HUES6 (cell line): ENCODE data around the gene MEAK7.

Experiments
- H3K27ac ChIP-seq: 2 replicates; pipeline ENCODE4 v1.7.0; 2013; ENCODE audit warnings: low read depth, mild to moderate bottlenecking, low read length, inconsistent platforms
- H3K27me3 ChIP-seq: 2 replicates; pipeline ENCODE4 v1.6.1; 2013; ENCODE audit warnings: low read length; ENCODE audit not compliant: control insufficient read depth, insufficient read depth
- H3K36me3 ChIP-seq: 2 replicates; pipeline ENCODE4 v1.6.1; 2013; ENCODE audit warnings: low read length; ENCODE audit not compliant: control insufficient read depth, insufficient read depth
- H3K4me1 ChIP-seq: 2 replicates; pipeline ENCODE4 v1.6.1; 2013; ENCODE audit warnings: low read length; ENCODE audit not compliant: control insufficient read depth, insufficient read depth
- H3K4me3 ChIP-seq: 2 replicates; pipeline ENCODE4 v1.5.1; 2013; ENCODE audit warnings: low read depth, low read length
- H3K9ac ChIP-seq: one replicate; pipeline ENCODE4 v1.6.1; 2013; ENCODE audit warnings: mild to moderate bottlenecking, low read length
- H3K9me3 ChIP-seq: 2 replicates; pipeline ENCODE4 v1.6.1; 2013; ENCODE audit warnings: low read depth, low read length; ENCODE audit not compliant: control insufficient read depth, insufficient read depth

The MEAK7 gene

DNA sequence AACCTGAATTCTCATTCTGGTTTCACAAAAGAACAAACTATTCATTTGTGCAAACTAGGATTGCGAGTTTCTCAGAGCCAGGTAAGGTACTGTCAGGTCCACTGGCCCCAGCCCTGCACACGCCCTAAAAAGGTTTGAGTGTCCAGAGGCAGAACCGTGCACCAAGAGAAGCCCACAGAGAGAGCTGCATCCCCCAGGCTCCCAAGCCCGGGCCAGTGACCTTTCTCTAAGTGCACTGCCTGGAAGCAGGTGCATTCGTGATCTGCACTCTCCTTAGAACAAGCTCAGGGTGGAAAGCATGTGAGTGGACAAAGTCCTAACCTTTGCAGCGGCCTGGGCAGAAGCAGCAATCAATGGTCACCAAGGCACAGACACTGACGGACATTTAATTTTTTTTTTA, 26.8 kb downstream of the MEAK7 start:
- Histone ChIP-seq H3K9ac (no peak overlapping the region), H3K4me3 (no peak overlapping the region), H3K27me3 (no peaks in the 10 kb centered on the region), H3K9me3 (no peaks in the 10 kb centered on the region), H3K36me3 (peaks cover 30% of the 10 kb centered on the region), H3K27ac (no peak overlapping the region), H3K4me1 (no peaks in the 10 kb centered on the region)

GRCh38 chr16:84476401-84476800, 28.1 kb downstream of the MEAK7 start:
- no peak overlapping the region for H3K27ac ChIP-seq
- no peaks in the 10 kb centered on the region for H3K4me1 ChIP-seq
- H3K36me3 ChIP-seq, result peaks cover 22% of the 10 kb centered on the region
- H3K4me3 ChIP-seq, result no peak overlapping the region
- no peaks in the 10 kb centered on the region for H3K27me3 ChIP-seq
- peaks cover 5% of the 10 kb centered on the region; the same call in 1 of the 2 replicates for H3K9me3 ChIP-seq
- H3K9ac ChIP-seq, result no peak overlapping the region

- peaks cover 15% of the 10 kb centered on the region for H3K36me3 ChIP-seq
- no peaks in the 10 kb centered on the region for H3K4me1 ChIP-seq
- no peak overlapping the region for H3K27ac ChIP-seq
- H3K4me3 ChIP-seq, result no peak overlapping the region
- H3K27me3 ChIP-seq, result no peaks in the 10 kb centered on the region
- peaks cover 5% of the 10 kb centered on the region; the same call in 1 of the 2 replicates for H3K9me3 ChIP-seq
- no peak overlapping the region for H3K9ac ChIP-seq
These were observed 28.7 kb downstream of the MEAK7 start for GRCh38 chr16:84475643-84476240.

DNA sequence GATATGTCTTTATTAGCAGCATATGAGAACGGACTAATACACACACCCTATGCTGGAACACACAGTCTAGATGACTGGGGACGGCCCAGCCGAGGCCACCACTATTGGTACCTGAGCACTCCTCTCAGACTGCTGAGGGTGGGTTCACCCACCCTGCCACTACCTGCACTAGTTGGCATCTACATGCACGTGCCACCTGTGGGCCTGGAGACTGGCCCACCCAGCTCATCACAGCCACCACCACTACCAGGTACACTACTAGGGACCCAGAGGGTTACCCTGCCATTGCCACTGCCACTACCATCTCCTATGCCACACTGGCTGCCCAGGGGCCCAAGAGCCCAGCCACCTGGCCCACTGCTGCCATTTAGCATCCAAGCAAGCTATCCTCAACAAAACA, 32.5 kb downstream of the MEAK7 start:
- H3K27me3 ChIP-seq, result no peaks in the 10 kb centered on the region
- H3K9me3 ChIP-seq, result peaks cover 17% of the 10 kb centered on the region
- H3K36me3 ChIP-seq, result peaks cover 13% of the 10 kb centered on the region
- H3K4me3 ChIP-seq, result no peak overlapping the region
- H3K27ac ChIP-seq, result no peak overlapping the region
- H3K9ac ChIP-seq, result no peak overlapping the region
- H3K4me1 ChIP-seq, result no peaks in the 10 kb centered on the region

- peaks cover 17% of the 10 kb centered on the region for H3K36me3 ChIP-seq
- H3K9ac ChIP-seq, result no peak overlapping the region
- no peak overlapping the region for H3K4me3 ChIP-seq
- peaks cover 23% of the 10 kb centered on the region for H3K9me3 ChIP-seq
- H3K4me1 ChIP-seq, result no peaks in the 10 kb centered on the region
- no peak overlapping the region for H3K27ac ChIP-seq
- H3K27me3 ChIP-seq, result no peaks in the 10 kb centered on the region
These were observed 33.1 kb downstream of the MEAK7 start for GRCh38 chr16:84471316-84471715.

DNA sequence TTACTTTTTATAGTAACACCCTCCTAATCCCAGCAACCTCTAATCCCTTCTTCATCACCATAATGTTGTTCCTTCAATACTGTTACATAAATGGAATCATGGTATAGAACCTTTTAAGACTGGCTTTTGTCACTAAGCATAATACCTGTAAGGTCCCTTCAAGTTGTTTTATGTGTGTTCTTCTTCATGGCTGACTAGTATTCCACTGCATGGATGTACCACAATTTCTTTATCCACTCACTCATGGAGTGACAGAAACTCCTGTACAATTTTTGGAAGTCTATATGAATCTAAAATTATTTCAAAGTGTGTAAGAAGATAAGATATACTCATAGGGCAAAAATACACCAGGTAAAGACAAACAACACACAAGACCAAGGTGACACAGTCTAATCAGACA, 36.8 kb downstream of the MEAK7 start:
- no peak overlapping the region for H3K27ac ChIP-seq
- H3K36me3 ChIP-seq, result peaks cover 17% of the 10 kb centered on the region
- no peak overlapping the region for H3K9ac ChIP-seq
- peaks cover 24% of the 10 kb centered on the region for H3K9me3 ChIP-seq
- H3K4me1 ChIP-seq, result no peaks in the 10 kb centered on the region
- H3K27me3 ChIP-seq, result no peaks in the 10 kb centered on the region
- H3K4me3 ChIP-seq, result no peak overlapping the region

- Histone ChIP-seq H3K9me3 (peaks cover 24% of the 10 kb centered on the region), H3K9ac (no peak overlapping the region), H3K4me3 (no peak overlapping the region), H3K4me1 (no peaks in the 10 kb centered on the region), H3K27me3 (no peaks in the 10 kb centered on the region), H3K36me3 (peaks cover 17% of the 10 kb centered on the region), H3K27ac (no peak overlapping the region)
These were observed 37.2 kb downstream of the MEAK7 start for GRCh38 chr16:84467256-84467655.

DNA sequence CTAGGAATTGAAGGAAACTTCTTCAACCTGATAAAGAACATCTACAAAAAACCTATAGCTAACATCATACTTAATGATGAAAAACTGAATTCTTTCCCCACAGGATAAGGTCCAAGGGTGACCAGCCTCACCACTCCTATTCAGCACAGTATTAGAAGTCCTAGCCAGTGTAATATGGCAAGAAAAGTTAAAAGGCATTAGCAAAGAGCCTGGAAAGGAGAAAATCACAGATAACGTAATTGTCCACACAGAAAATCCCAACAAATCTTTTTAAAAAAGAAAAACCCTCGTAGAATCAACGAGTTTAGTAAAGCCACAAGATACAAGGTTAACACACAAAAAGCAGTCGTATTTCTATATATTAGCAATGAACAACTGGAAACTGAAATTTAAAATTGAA, 37.8 kb downstream of the MEAK7 start:
- peaks cover 20% of the 10 kb centered on the region for H3K9me3 ChIP-seq
- peaks cover 17% of the 10 kb centered on the region for H3K36me3 ChIP-seq
- no peaks in the 10 kb centered on the region for H3K4me1 ChIP-seq
- H3K9ac ChIP-seq, result no peak overlapping the region
- no peak overlapping the region for H3K27ac ChIP-seq
- no peaks in the 10 kb centered on the region for H3K27me3 ChIP-seq
- H3K4me3 ChIP-seq, result no peak overlapping the region

DNA sequence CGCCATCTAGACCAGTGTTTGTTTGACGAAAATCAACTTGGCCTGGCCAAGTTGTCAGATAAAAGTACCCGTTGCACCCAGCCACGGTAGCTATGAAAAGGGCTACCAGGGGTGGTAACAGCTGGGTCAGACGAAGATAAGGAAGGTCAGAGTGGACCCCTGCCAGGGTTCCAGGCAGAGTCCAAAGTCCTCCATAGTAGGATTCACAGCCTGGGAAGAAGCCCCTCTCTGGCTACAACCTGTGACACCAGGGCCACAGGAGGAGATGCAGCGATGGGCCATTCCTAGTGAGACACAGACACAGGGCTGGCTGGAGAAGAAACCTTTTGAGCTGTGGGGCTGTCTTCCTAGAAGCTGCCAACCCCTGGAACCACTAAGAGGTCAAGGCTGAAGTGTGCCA, 39.3 kb downstream of the MEAK7 start:
- H3K4me1 ChIP-seq, result no peaks in the 10 kb centered on the region
- H3K27me3 ChIP-seq, result no peaks in the 10 kb centered on the region
- no peak overlapping the region for H3K4me3 ChIP-seq
- H3K36me3 ChIP-seq, result peaks cover 21% of the 10 kb centered on the region
- H3K9ac ChIP-seq, result no peak overlapping the region
- no peak overlapping the region for H3K27ac ChIP-seq
- H3K9me3 ChIP-seq, result peaks cover 20% of the 10 kb centered on the region

DNA sequence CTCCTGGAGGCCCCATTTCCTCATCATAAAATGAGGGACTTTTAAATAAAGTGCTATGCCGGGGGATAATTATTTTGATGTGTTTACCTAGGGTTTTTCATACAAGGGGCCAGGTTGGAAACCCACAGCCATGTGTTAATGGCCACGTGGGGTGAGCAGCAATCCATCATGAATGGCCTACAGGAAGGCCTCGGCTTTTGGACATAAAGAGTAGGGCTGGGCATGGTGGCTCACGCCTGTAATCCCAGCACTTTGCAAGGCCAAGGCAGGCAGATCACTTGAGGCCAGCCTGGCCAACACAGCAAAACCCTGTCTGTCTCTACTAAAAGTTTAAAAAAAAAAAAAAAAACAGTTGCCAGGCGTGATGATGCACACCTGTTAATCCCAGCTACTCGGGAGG, 40.3 kb downstream of the MEAK7 start:
- no peak overlapping the region for H3K9ac ChIP-seq
- no peaks in the 10 kb centered on the region for H3K4me1 ChIP-seq
- peaks cover 20% of the 10 kb centered on the region for H3K9me3 ChIP-seq
- no peak overlapping the region for H3K4me3 ChIP-seq
- peaks cover 21% of the 10 kb centered on the region for H3K36me3 ChIP-seq
- H3K27me3 ChIP-seq, result no peaks in the 10 kb centered on the region
- no peak overlapping the region for H3K27ac ChIP-seq

DNA sequence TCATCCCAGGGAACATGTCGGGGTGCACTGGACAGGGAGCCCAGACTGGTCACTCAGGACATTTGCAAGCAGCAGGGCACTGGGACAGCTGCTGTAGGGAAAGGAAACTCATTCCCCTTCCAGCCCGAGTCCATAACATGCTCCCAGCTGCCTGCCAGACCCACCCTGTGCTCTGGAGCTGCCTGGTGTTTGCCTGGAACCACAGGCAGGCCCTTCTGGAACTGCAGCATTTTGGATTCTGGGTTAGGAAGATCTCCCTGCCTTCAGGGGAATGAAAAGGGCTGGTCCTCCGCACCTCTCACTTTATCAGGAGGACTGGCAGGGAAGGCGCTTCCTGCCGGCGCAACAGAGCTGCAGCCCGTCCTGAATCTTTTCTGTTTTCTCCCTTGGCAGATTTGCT, 41.2 kb downstream of the MEAK7 start:
- Histone ChIP-seq H3K9me3 (peaks cover 19% of the 10 kb centered on the region), H3K36me3 (peaks cover 21% of the 10 kb centered on the region), H3K27me3 (no peaks in the 10 kb centered on the region), H3K4me3 (no peak overlapping the region), H3K4me1 (no peaks in the 10 kb centered on the region), H3K9ac (no peak overlapping the region), H3K27ac (no peak overlapping the region)
